GM12878 (cell line): ENCODE data around the gene PPIF. TPM values are rescaled to one million over a fixed set of nuclear protein-coding genes. Genes with fewer than 3 reads are reported as not detected.

ENCODE experiments used
- CREM ChIP-seq: IDR thresholded peaks from 2 replicates; pipeline ENCODE4 v1.6.1; 2014; ENCODE audit warnings: antibody characterized with exemption, low read depth
- NFXL1 ChIP-seq: fragments of 450-650 bp; IDR thresholded peaks from 2 replicates; pipeline ENCODE4 v1.6.1; 2017; ENCODE audit warnings: antibody characterized with exemption, mild to moderate bottlenecking, borderline replicate concordance
- POU2F2 ChIP-seq: IDR thresholded peaks from 3 replicates; pipeline ENCODE4 v1.6.1; 2011; ENCODE audit warnings: low read depth, mild to moderate bottlenecking, low read length, borderline replicate concordance
- SMARCA5 ChIP-seq: fragments of 450-650 bp; IDR thresholded peaks from 2 replicates; pipeline ENCODE4 v1.6.1; 2017; ENCODE audit warnings: mild to moderate bottlenecking
- STAT3 ChIP-seq: IDR thresholded peaks from 2 replicates; pipeline ENCODE4 v1.6.1; 2011; ENCODE audit warnings: low read depth, low read length, improper control_type of control experiment
- polyA plus RNA-seq, 11 experiments: library from polyadenylated mRNA; depleted of rRNA in 4 of 11; unstranded in 6 of 11; stranded (reverse) in 5 of 11; fragments of >200 nt; fragmentation: Nextera tagmentation in 4 of 11; fragmentation: Illumina TruSeq in 1 of 11; extraction: Ambion mirVana in 4 of 11; extraction: Trizol in 1 of 11; gene quantifications; 1 replicate in 1 of 11; 2 replicates in 10 of 11; pipeline versions ENCODE4 v1.2.1 to v1.2.3, GENCODE V29; 2011 to 2016; ENCODE audit warnings: inconsistent platforms in 2 of 11, missing spikeins in 2 of 11, low read depth in 1 of 11
- total RNA-seq, 4 experiments: library from RNA; depleted of rRNA in 3 of 4; stranded (reverse); fragments of >200 nt in 3 of 4; fragmentation: Illumina TruSeq in 1 of 4; extraction: Trizol in 1 of 4; gene quantifications; 2 replicates each; pipeline versions ENCODE4 v1.2.1 to v1.2.3, GENCODE V29; 2013 to 2021
- TF ChIP-seq, protein P1 (sequence below): fragments of 450-650 bp; IDR thresholded peaks from 2 replicates; pipeline ENCODE4 v1.6.1; 2017; ENCODE audit warnings: mild to moderate bottlenecking, moderate library complexity
- TF ChIP-seq, protein P2 (sequence below): IDR thresholded peaks from 2 replicates; pipeline ENCODE4 v1.6.1; 2012; ENCODE audit warnings: mild to moderate bottlenecking, low read depth, low read length
- TF ChIP-seq, protein P3 (sequence below): fragments of 450-650 bp; IDR thresholded peaks from 2 replicates; pipeline ENCODE4 v1.6.1; 2016; ENCODE audit warnings: mild to moderate bottlenecking
- TF ChIP-seq, protein P4 (sequence below): fragments of 450-650 bp; IDR thresholded peaks from 2 replicates; pipeline ENCODE4 v1.6.1; 2017; ENCODE audit warnings: borderline replicate concordance

PPIF gene
- total and polyA plus RNA-seq, 10 of the 15 experiments (the other 5 are each of a cell fraction or from before 2014, with no cell fraction given), result 28.8 to 180 (median 128) TPM

DNA sequence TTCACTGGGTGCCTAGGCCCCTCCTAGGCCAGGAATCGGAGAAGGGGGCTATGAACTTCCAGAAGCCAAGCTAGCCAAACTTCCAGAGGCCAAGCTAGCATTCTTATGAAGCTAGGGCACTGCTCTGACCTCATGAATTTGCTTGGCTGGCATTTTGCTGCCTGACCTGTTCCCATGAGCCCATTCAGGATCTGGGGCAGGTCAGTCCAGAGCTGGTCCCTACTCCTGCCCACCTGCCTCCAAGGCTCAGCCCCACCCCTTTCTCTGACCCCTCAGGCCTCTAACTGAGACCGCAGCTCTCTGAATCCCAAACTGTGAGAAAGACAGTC lies 1.3 kb upstream of the PPIF start (continued):
- TF ChIP-seq, protein P1, sequence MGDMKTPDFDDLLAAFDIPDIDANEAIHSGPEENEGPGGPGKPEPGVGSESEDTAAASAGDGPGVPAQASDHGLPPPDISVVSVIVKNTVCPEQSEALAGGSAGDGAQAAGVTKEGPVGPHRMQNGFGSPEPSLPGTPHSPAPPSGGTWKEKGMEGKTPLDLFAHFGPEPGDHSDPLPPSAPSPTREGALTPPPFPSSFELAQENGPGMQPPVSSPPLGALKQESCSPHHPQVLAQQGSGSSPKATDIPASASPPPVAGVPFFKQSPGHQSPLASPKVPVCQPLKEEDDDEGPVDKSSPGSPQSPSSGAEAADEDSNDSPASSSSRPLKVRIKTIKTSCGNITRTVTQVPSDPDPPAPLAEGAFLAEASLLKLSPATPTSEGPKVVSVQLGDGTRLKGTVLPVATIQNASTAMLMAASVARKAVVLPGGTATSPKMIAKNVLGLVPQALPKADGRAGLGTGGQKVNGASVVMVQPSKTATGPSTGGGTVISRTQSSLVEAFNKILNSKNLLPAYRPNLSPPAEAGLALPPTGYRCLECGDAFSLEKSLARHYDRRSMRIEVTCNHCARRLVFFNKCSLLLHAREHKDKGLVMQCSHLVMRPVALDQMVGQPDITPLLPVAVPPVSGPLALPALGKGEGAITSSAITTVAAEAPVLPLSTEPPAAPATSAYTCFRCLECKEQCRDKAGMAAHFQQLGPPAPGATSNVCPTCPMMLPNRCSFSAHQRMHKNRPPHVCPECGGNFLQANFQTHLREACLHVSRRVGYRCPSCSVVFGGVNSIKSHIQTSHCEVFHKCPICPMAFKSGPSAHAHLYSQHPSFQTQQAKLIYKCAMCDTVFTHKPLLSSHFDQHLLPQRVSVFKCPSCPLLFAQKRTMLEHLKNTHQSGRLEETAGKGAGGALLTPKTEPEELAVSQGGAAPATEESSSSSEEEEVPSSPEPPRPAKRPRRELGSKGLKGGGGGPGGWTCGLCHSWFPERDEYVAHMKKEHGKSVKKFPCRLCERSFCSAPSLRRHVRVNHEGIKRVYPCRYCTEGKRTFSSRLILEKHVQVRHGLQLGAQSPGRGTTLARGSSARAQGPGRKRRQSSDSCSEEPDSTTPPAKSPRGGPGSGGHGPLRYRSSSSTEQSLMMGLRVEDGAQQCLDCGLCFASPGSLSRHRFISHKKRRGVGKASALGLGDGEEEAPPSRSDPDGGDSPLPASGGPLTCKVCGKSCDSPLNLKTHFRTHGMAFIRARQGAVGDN, result no peak
- TF ChIP-seq, protein P2, sequence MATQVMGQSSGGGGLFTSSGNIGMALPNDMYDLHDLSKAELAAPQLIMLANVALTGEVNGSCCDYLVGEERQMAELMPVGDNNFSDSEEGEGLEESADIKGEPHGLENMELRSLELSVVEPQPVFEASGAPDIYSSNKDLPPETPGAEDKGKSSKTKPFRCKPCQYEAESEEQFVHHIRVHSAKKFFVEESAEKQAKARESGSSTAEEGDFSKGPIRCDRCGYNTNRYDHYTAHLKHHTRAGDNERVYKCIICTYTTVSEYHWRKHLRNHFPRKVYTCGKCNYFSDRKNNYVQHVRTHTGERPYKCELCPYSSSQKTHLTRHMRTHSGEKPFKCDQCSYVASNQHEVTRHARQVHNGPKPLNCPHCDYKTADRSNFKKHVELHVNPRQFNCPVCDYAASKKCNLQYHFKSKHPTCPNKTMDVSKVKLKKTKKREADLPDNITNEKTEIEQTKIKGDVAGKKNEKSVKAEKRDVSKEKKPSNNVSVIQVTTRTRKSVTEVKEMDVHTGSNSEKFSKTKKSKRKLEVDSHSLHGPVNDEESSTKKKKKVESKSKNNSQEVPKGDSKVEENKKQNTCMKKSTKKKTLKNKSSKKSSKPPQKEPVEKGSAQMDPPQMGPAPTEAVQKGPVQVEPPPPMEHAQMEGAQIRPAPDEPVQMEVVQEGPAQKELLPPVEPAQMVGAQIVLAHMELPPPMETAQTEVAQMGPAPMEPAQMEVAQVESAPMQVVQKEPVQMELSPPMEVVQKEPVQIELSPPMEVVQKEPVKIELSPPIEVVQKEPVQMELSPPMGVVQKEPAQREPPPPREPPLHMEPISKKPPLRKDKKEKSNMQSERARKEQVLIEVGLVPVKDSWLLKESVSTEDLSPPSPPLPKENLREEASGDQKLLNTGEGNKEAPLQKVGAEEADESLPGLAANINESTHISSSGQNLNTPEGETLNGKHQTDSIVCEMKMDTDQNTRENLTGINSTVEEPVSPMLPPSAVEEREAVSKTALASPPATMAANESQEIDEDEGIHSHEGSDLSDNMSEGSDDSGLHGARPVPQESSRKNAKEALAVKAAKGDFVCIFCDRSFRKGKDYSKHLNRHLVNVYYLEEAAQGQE, result no peak
- TF ChIP-seq, protein P3, sequence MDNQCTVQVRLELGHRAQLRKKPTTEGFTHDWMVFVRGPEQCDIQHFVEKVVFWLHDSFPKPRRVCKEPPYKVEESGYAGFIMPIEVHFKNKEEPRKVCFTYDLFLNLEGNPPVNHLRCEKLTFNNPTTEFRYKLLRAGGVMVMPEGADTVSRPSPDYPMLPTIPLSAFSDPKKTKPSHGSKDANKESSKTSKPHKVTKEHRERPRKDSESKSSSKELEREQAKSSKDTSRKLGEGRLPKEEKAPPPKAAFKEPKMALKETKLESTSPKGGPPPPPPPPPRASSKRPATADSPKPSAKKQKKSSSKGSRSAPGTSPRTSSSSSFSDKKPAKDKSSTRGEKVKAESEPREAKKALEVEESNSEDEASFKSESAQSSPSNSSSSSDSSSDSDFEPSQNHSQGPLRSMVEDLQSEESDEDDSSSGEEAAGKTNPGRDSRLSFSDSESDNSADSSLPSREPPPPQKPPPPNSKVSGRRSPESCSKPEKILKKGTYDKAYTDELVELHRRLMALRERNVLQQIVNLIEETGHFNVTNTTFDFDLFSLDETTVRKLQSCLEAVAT, result no peak
- TF ChIP-seq POU2F2, result no peak
- TF ChIP-seq CREM, result no peak
- no peak for TF ChIP-seq STAT3
- TF ChIP-seq NFXL1, result no peak
- no peak for TF ChIP-seq SMARCA5
- TF ChIP-seq, protein P4, sequence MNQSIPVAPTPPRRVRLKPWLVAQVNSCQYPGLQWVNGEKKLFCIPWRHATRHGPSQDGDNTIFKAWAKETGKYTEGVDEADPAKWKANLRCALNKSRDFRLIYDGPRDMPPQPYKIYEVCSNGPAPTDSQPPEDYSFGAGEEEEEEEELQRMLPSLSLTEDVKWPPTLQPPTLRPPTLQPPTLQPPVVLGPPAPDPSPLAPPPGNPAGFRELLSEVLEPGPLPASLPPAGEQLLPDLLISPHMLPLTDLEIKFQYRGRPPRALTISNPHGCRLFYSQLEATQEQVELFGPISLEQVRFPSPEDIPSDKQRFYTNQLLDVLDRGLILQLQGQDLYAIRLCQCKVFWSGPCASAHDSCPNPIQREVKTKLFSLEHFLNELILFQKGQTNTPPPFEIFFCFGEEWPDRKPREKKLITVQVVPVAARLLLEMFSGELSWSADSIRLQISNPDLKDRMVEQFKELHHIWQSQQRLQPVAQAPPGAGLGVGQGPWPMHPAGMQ, result no peak
